Duodenal mucosa (tissue), 2 donors: ENCODE results near the gene MMP2.

ENCODE experiments used
- H3K27ac ChIP-seq: one replicate; pipeline ENCODE4 v1.7.0; 2013; ENCODE audit warnings: low read depth, low read length
- H3K27me3 ChIP-seq, 2 donors: one replicate each; pipeline ENCODE4 v1.7.0; 2013; ENCODE audit warnings: low read length in 2 of 2, control low read depth in 1 of 2; ENCODE audit not compliant: insufficient read depth in 2 of 2, control insufficient read depth in 1 of 2
- H3K36me3 ChIP-seq, 2 donors: one replicate each; pipeline ENCODE4 v1.7.0; 2013; ENCODE audit warnings: low read length in 2 of 2, control low read depth in 1 of 2; ENCODE audit not compliant: insufficient read depth in 2 of 2, control insufficient read depth in 1 of 2
- H3K4me1 ChIP-seq, 2 donors: one replicate each; pipeline ENCODE4 v1.7.0; 2013; ENCODE audit warnings: low read length in 2 of 2, control low read depth in 1 of 2; ENCODE audit not compliant: insufficient read depth in 2 of 2, control insufficient read depth in 1 of 2
- H3K4me3 ChIP-seq, 2 donors: one replicate each; pipeline ENCODE4 v1.7.0; 2013; ENCODE audit warnings: low read length in 2 of 2, low read depth in 1 of 2
- H3K9ac ChIP-seq, 2 donors: one replicate each; pipeline ENCODE4 v1.7.0; 2013; ENCODE audit warnings: low read length in 2 of 2, low read depth in 1 of 2
- H3K9me3 ChIP-seq, 2 donors: one replicate each; pipeline ENCODE4 v1.7.0; 2013; ENCODE audit warnings: low read length in 2 of 2, control low read depth in 1 of 2; ENCODE audit not compliant: control insufficient read depth in 1 of 2

MMP2 gene

GRCh38 chr16:55479430-55480140 lies 587 bp downstream of the MMP2 start:
- peak overlapping the region; percentile 43 to 51 for H3K9ac ChIP-seq
- H3K4me1 ChIP-seq, result no peaks in the 10 kb centered on the region
- peaks cover 0 to under 1% of the 10 kb centered on the region in 2 donors for H3K36me3 ChIP-seq
- peak overlapping the region; percentile 58 to 60 for H3K4me3 ChIP-seq
- peak overlapping the region; percentile 71 for H3K27ac ChIP-seq
- no peaks in the 10 kb centered on the region for H3K9me3 ChIP-seq
- H3K27me3 ChIP-seq, result peaks cover 11 to 26% of the 10 kb centered on the region in 2 donors

- no peaks in the 10 kb centered on the region for H3K9me3 ChIP-seq
- H3K4me3 ChIP-seq, result peak overlapping the region; percentile 58 to 60
- no peaks in the 10 kb centered on the region for H3K4me1 ChIP-seq
- peak overlapping the region; percentile 59 for H3K27ac ChIP-seq
- H3K27me3 ChIP-seq, result peaks cover 11 to 26% of the 10 kb centered on the region in 2 donors
- H3K36me3 ChIP-seq, result peaks cover 0 to 3% of the 10 kb centered on the region in 2 donors
- H3K9ac ChIP-seq, result peak overlapping the region; percentile 43 to 51
Measured at GRCh38 chr16:55480228-55480655, 1.2 kb downstream of the MMP2 start.

GRCh38 chr16:55481023-55481422 lies 2.0 kb downstream of the MMP2 start:
- Histone ChIP-seq H3K36me3 (peaks cover 0 to 3% of the 10 kb centered on the region in 2 donors), H3K9ac (no peak overlapping the region), H3K27ac (no peak overlapping the region), H3K4me3 (peak overlapping the region; percentile 14 to 35), H3K9me3 (no peaks in the 10 kb centered on the region), H3K27me3 (peaks cover 11 to 26% of the 10 kb centered on the region in 2 donors), H3K4me1 (no peaks in the 10 kb centered on the region)

- Histone ChIP-seq H3K9ac (no peak overlapping the region), H3K4me3 (no peak overlapping the region), H3K27ac (no peak overlapping the region), H3K36me3 (peaks cover 0 to 3% of the 10 kb centered on the region in 2 donors), H3K9me3 (no peaks in the 10 kb centered on the region), H3K27me3 (peaks cover 11 to 26% of the 10 kb centered on the region in 2 donors), H3K4me1 (no peaks in the 10 kb centered on the region)
Measured at GRCh38 chr16:55482056-55482455, 3.1 kb downstream of the MMP2 start.

- Histone ChIP-seq H3K4me1 (no peaks in the 10 kb centered on the region), H3K27me3 (no peaks in the 10 kb centered on the region), H3K27ac (no peak overlapping the region), H3K36me3 (peaks cover 3 to 5% of the 10 kb centered on the region in 2 donors), H3K9ac (no peak overlapping the region), H3K9me3 (no peaks in the 10 kb centered on the region), H3K4me3 (no peak overlapping the region)
Measured at GRCh38 chr16:55487048-55487803, 8.2 kb downstream of the MMP2 start.

GRCh38 chr16:55488306-55488705 lies 9.3 kb downstream of the MMP2 start:
- Histone ChIP-seq H3K4me3 (no peak overlapping the region), H3K9ac (no peak overlapping the region), H3K4me1 (no peaks in the 10 kb centered on the region), H3K36me3 (peaks cover 3 to 5% of the 10 kb centered on the region in 2 donors), H3K9me3 (no peaks in the 10 kb centered on the region), H3K27ac (no peak overlapping the region), H3K27me3 (no peaks in the 10 kb centered on the region)

- no peaks in the 10 kb centered on the region for H3K27me3 ChIP-seq
- H3K36me3 ChIP-seq, result peaks cover 3 to 9% of the 10 kb centered on the region in 2 donors
- H3K4me1 ChIP-seq, result peaks cover 0 to under 1% of the 10 kb centered on the region in 2 donors
- no peak overlapping the region for H3K9ac ChIP-seq
- no peak overlapping the region for H3K27ac ChIP-seq
- no peak overlapping the region for H3K4me3 ChIP-seq
- no peaks in the 10 kb centered on the region for H3K9me3 ChIP-seq
Measured at GRCh38 chr16:55489119-55489955, 10.3 kb downstream of the MMP2 start.

GRCh38 chr16:55489956-55490265 lies 10.9 kb downstream of the MMP2 start:
- Histone ChIP-seq H3K9ac (no peak overlapping the region), H3K4me1 (peaks cover 0 to 6% of the 10 kb centered on the region in 2 donors), H3K9me3 (no peaks in the 10 kb centered on the region), H3K27ac (no peak overlapping the region), H3K36me3 (peaks cover 0 to 9% of the 10 kb centered on the region in 2 donors), H3K4me3 (no peak overlapping the region), H3K27me3 (no peaks in the 10 kb centered on the region)

GRCh38 chr16:55490301-55490700 lies 11.3 kb downstream of the MMP2 start:
- Histone ChIP-seq H3K9ac (no peak overlapping the region), H3K36me3 (peaks cover 0 to 9% of the 10 kb centered on the region in 2 donors), H3K9me3 (no peaks in the 10 kb centered on the region), H3K4me1 (peaks cover 2 to 7% of the 10 kb centered on the region in 2 donors), H3K27ac (no peak overlapping the region), H3K4me3 (no peak overlapping the region), H3K27me3 (no peaks in the 10 kb centered on the region)

- Histone ChIP-seq H3K4me3 (no peak overlapping the region), H3K9ac (no peak overlapping the region), H3K27ac (no peak overlapping the region), H3K4me1 (peaks cover 9 to 10% of the 10 kb centered on the region in 2 donors), H3K36me3 (peaks cover 0 to 9% of the 10 kb centered on the region in 2 donors), H3K9me3 (no peaks in the 10 kb centered on the region), H3K27me3 (no peaks in the 10 kb centered on the region)
Measured at GRCh38 chr16:55491691-55492090, 12.7 kb downstream of the MMP2 start.
